ENCODE measurements around the gene RHBDF1. TPM values are rescaled to one million over a fixed set of nuclear protein-coding genes. Genes with fewer than 3 reads are reported as not detected.

Gene RHBDF1
- total and polyA plus RNA-seq, 9 of the 15 experiments (the other 6 are each of a cell fraction or from before 2014, with no cell fraction given), result 1.0 to 8.2 (median 4.2) TPM

DNA sequence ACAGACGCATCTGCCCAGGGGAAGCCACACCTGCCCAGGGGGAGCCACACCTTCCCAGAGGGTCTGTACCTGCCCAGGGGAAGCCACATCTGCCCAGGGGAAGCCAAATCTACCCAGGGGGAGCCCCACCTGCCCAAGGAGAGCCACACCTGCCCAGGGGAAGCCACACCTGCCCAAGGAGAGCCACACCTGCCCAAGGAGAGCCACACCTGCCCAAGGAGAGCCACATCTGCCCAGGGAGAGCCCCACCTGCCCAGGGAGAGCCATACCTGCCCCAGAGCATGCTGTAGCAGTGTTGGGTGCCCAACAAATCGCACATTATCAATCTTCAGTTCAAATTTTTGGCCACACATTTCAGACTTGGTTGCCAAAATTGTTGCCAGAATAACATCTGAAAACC lies 46.4 kb upstream of the RHBDF1 start:
- TF ChIP-seq, protein P1, sequence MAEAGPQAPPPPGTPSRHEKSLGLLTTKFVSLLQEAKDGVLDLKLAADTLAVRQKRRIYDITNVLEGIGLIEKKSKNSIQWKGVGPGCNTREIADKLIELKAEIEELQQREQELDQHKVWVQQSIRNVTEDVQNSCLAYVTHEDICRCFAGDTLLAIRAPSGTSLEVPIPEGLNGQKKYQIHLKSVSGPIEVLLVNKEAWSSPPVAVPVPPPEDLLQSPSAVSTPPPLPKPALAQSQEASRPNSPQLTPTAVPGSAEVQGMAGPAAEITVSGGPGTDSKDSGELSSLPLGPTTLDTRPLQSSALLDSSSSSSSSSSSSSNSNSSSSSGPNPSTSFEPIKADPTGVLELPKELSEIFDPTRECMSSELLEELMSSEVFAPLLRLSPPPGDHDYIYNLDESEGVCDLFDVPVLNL (CRISPR knock-in tag; IDR thresholded peaks at IDR 0.05; ENCODE audit: low read depth), result no peak
- TF ChIP-seq TSC22D4 (tag; IDR thresholded peaks at IDR 0.05) (no peak), ZNF3 (CRISPR knock-in tag; IDR thresholded peaks at IDR 0.05) (no peak), HMGN3 (IDR thresholded peaks at IDR 0.05; ENCODE audit: borderline replicate concordance, extremely low read depth, insufficient read length, low read depth, low read length) (no peak), CBFB (CRISPR knock-in tag; IDR thresholded peaks at IDR 0.05) (no peak), PML (IDR thresholded peaks at IDR 0.05; ENCODE audit: low read length) (no peak)
- TF ChIP-seq, protein P2, sequence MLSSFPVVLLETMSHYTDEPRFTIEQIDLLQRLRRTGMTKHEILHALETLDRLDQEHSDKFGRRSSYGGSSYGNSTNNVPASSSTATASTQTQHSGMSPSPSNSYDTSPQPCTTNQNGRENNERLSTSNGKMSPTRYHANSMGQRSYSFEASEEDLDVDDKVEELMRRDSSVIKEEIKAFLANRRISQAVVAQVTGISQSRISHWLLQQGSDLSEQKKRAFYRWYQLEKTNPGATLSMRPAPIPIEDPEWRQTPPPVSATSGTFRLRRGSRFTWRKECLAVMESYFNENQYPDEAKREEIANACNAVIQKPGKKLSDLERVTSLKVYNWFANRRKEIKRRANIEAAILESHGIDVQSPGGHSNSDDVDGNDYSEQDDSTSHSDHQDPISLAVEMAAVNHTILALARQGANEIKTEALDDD (IDR thresholded peaks at IDR 0.05), result no peak
- TF ChIP-seq, protein P3, sequence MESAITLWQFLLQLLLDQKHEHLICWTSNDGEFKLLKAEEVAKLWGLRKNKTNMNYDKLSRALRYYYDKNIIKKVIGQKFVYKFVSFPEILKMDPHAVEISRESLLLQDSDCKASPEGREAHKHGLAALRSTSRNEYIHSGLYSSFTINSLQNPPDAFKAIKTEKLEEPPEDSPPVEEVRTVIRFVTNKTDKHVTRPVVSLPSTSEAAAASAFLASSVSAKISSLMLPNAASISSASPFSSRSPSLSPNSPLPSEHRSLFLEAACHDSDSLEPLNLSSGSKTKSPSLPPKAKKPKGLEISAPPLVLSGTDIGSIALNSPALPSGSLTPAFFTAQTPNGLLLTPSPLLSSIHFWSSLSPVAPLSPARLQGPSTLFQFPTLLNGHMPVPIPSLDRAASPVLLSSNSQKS (CRISPR knock-in tag; IDR thresholded peaks at IDR 0.05), result no peak
- TF ChIP-seq, protein P4, sequence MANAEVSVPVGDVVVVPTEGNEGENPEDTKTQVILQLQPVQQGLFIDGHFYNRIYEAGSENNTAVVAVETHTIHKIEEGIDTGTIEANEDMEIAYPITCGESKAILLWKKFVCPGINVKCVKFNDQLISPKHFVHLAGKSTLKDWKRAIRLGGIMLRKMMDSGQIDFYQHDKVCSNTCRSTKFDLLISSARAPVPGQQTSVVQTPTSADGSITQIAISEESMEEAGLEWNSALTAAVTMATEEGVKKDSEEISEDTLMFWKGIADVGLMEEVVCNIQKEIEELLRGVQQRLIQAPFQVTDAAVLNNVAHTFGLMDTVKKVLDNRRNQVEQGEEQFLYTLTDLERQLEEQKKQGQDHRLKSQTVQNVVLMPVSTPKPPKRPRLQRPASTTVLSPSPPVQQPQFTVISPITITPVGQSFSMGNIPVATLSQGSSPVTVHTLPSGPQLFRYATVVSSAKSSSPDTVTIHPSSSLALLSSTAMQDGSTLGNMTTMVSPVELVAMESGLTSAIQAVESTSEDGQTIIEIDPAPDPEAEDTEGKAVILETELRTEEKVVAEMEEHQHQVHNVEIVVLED (CRISPR knock-in tag; IDR thresholded peaks at IDR 0.05), result no peak
- Histone ChIP-seq H3K4me3 (no peak overlapping the region), H3K36me3 (ENCODE audit: control insufficient read depth, insufficient read depth, low read length) (peaks cover 66% of the 10 kb centered on the region), H3K9me1 (ENCODE audit: control insufficient read depth, insufficient read depth, low read length) (no peaks in the 10 kb centered on the region), H4K20me1 (replicated peaks; ENCODE audit: control insufficient read depth, insufficient read depth, low read length) (no peaks in the 10 kb centered on the region), H3K9ac (ENCODE audit: insufficient read depth in 1 of 2, low read depth in 2 of 2, low read length in 2 of 2) (peak overlapping the region; percentile 40 to 73), H3K27ac (ENCODE audit: extremely low read depth, low read depth, low read length) (peak overlapping the region; percentile 71; the same call in 2 of the 3 replicates), H3K4me1 (replicated peaks in 1 of 2; ENCODE audit: control insufficient read depth in 2 of 2, insufficient read depth in 2 of 2, low read length in 2 of 2) (peaks cover 59 to 65% of the 10 kb centered on the region in 2 experiments), H2AFZ (ENCODE audit: low read depth, low read length) (no peak overlapping the region), H3K79me2 (ENCODE audit: control insufficient read depth, insufficient read depth, low read length) (peaks cover 37% of the 10 kb centered on the region), H3K4me2 (ENCODE audit: insufficient read depth, low read length) (no peak overlapping the region; the same call in 1 of the 2 replicates), H3K9me3 (replicated peaks; ENCODE audit: control insufficient read depth, insufficient read depth, low read depth, low read length) (no peaks in the 10 kb centered on the region), H3K27me3 (ENCODE audit: control insufficient read depth in 2 of 2, insufficient read depth in 2 of 2, low read length in 2 of 2) (no peaks in the 10 kb centered on the region)
- intact Hi-C loops (cut with micrococcal nuclease) (no loop called here), in situ Hi-C loops (cut with MboI) (no loop called here)
- no peak for DNase-seq (ENCODE audit: extremely low read depth in 1 of 4, low spot score in 3 of 4)
- no TSS peak for BruUV-seq (replicated peaks)
- WGBS (ENCODE audit: insufficient coverage, low coverage, missing lambda C conversion rate), result 97% methylated on average over 2 of the region's 2 CpGs
- FAIRE-seq, result no peak
- CTCF ChIA-PET (ENCODE audit: low intra/inter-chr PET ratio), result no interaction called here
- POLR2A ChIA-PET, result interaction anchor here (0.8 kb wide), 1 partner anchor 12 kb away, joined by 5 read pairs; no protein-coding TSS in a partner anchor
- no peak for ATAC-seq
